Endothelial cell of umbilical vein (primary cell): ENCODE measurements around the gene CHD9NB. TPM values are rescaled to one million over a fixed set of nuclear protein-coding genes. Genes with fewer than 3 reads are reported as not detected.

Experiments used
- BruUV-seq: library from RNA; stranded (reverse); fragments of 400-500 nt; replicated peaks from 2 replicates; lab custom pipeline; 2021; lab: Mats Ljungman, UMichigan
- CTCF ChIA-PET: fragments of 300-600, 350-600 bp; sonication (Branson Sonifier 250); formaldehyde crosslinking; loops from one replicate; lab custom pipeline; 2021; ENCODE audit warnings: antibody characterized with exemption, inconsistent platforms; lab: Charles Lee
- POLR2A ChIA-PET: fragments of 300-600, 350-600 bp; sonication (Branson Sonifier 250); formaldehyde crosslinking; loops from one replicate; lab custom pipeline; 2021; ENCODE audit warnings: antibody characterized with exemption, inconsistent platforms; lab: Charles Lee
- DNase-seq: peaks from one replicate; pipeline ENCODE4 v3.0.0-alpha.2; 2011; ENCODE audit warnings: low read depth, low spot score
- FAIRE-seq: peaks from 2 replicates; lab custom pipeline; 2011; peaks lifted over from hg19 to GRCh38; lab: Jason Lieb, UNC
- H2AFZ ChIP-seq: 2 replicates; pipeline ENCODE4 v1.6.0; 2012; ENCODE audit warnings: low read depth, low read length, control low read depth, inconsistent platforms
- H3K27ac ChIP-seq: 2 replicates; pipeline ENCODE4 v1.5.1; 2011; ENCODE audit warnings: low read depth, mild to moderate bottlenecking, control low read depth, low read length, moderate library complexity; ENCODE audit not compliant: insufficient read depth
- H3K27me3 ChIP-seq, 2 experiments: 2 replicates each; pipeline versions ENCODE4 v1.6.0 to v1.6.1; 2011; ENCODE audit warnings: low read length in 2 of 2, mixed read lengths in 1 of 2; ENCODE audit not compliant: control insufficient read depth in 2 of 2, insufficient read depth in 2 of 2
- H3K36me3 ChIP-seq, 2 experiments: 2 replicates in 1 of 2; 3 replicates in 1 of 2; pipeline ENCODE4 v1.5.1; 2011; ENCODE audit warnings: low read length in 2 of 2, mild to moderate bottlenecking in 1 of 2, moderate library complexity in 1 of 2; ENCODE audit not compliant: control insufficient read depth in 2 of 2, insufficient read depth in 2 of 2; ENCODE audit errors: extremely low read depth in 1 of 2
- H3K4me1 ChIP-seq: 3 replicates; pipeline ENCODE4 v1.5.1; 2011; ENCODE audit warnings: mild to moderate bottlenecking, low read length; ENCODE audit not compliant: control insufficient read depth, insufficient read depth; ENCODE audit errors: extremely low read depth
- H3K4me2 ChIP-seq: 2 replicates; pipeline ENCODE4 v1.6.1; 2011; ENCODE audit warnings: low read length, control low read depth, mixed read lengths; ENCODE audit not compliant: insufficient read depth
- H3K4me3 ChIP-seq, 3 experiments: fragments of 200-600 bp in 1 of 3; sonication (generic), shearing (Covaris generic) in 1 of 3; replicated peaks in 1 of 3; 2 replicates each; pipeline ENCODE4 v1.5.1; 2011 to 2016; ENCODE audit warnings: control low read depth in 3 of 3, low read length in 3 of 3, mild to moderate bottlenecking in 2 of 3, inconsistent platforms in 1 of 3, low read depth in 1 of 3, moderate library complexity in 1 of 3; ENCODE audit not compliant: insufficient read depth in 1 of 3
- H3K79me2 ChIP-seq: 2 replicates; pipeline ENCODE4 v1.6.0; 2012; ENCODE audit warnings: low read length, inconsistent platforms; ENCODE audit not compliant: control insufficient read depth, insufficient read depth
- H3K9ac ChIP-seq: replicated peaks from 2 replicates; pipeline ENCODE3; 2011; ENCODE audit warnings: low read length, control low read depth; ENCODE audit not compliant: insufficient read depth; ENCODE audit errors: extremely low read depth
- H3K9me1 ChIP-seq: replicated peaks from 3 replicates; pipeline ENCODE4 v1.6.0; 2011; ENCODE audit warnings: mild to moderate bottlenecking, low read length; ENCODE audit not compliant: control insufficient read depth, insufficient read depth; ENCODE audit errors: extremely low read depth
- H3K9me3 ChIP-seq: replicated peaks from 2 replicates; pipeline ENCODE4 v1.5.1; 2012; ENCODE audit warnings: low read length, inconsistent platforms; ENCODE audit not compliant: control insufficient read depth, insufficient read depth
- H4K20me1 ChIP-seq: replicated peaks from 2 replicates; pipeline ENCODE3; 2011; ENCODE audit warnings: mild to moderate bottlenecking, low read length; ENCODE audit not compliant: control insufficient read depth, insufficient read depth; ENCODE audit errors: extremely low read depth
- CTCF ChIP-seq, 2 donors: IDR thresholded peaks; 1 replicate in 1 of 2; 2 replicates in 1 of 2; pipeline ENCODE4 v1.5.1; 2011; ENCODE audit warnings: low read length in 2 of 2, mild to moderate bottlenecking in 2 of 2, moderate library complexity in 2 of 2, control low read depth in 1 of 2, inconsistent platforms in 1 of 2, low read depth in 1 of 2; ENCODE audit not compliant: insufficient read depth in 1 of 2; ENCODE audit errors: extremely low read depth in 1 of 2
- EZH2 ChIP-seq: IDR thresholded peaks from 2 replicates; pipeline ENCODE4 v1.6.1; 2012; ENCODE audit warnings: borderline replicate concordance, low read depth, mild to moderate bottlenecking, moderate library complexity, low read length, inconsistent platforms; ENCODE audit not compliant: severe bottlenecking
- FOS ChIP-seq: IDR thresholded peaks from 2 replicates; pipeline ENCODE4 v1.6.1; 2011; ENCODE audit warnings: mild to moderate bottlenecking, low read length, moderate library complexity, borderline replicate concordance; ENCODE audit not compliant: insufficient read depth
- GATA2 ChIP-seq: IDR thresholded peaks from 2 replicates; pipeline ENCODE4 v1.7.0; 2011; ENCODE audit warnings: low read depth, mild to moderate bottlenecking, moderate library complexity, mixed read lengths, low read length; ENCODE audit not compliant: insufficient read length, insufficient read depth
- JUN ChIP-seq: IDR thresholded peaks from 2 replicates; pipeline ENCODE4 v1.6.1; 2011; ENCODE audit warnings: borderline replicate concordance, low read depth; ENCODE audit not compliant: insufficient read length, insufficient read depth
- MAX ChIP-seq: IDR thresholded peaks from 2 replicates; pipeline ENCODE4 v1.6.1; 2011; ENCODE audit not compliant: insufficient read depth, insufficient read length
- MYC ChIP-seq: IDR thresholded peaks from one replicate; pipeline ENCODE4 v1.6.1; 2011; ENCODE audit warnings: mild to moderate bottlenecking, low read depth, low read length
- POLR2A ChIP-seq: IDR thresholded peaks from 2 replicates; pipeline ENCODE4 v1.6.1; 2012; ENCODE audit warnings: low read depth, mild to moderate bottlenecking, control low read depth, low read length
- POLR2AphosphoS5 ChIP-seq: IDR thresholded peaks from 2 replicates; pipeline ENCODE4 v1.6.1; 2012; ENCODE audit warnings: low read depth, mild to moderate bottlenecking, control low read depth, low read length, moderate library complexity; ENCODE audit not compliant: insufficient read depth
- dilution Hi-C: fragments of 300-500 bp; cut with MboI; formaldehyde crosslinking; loops from one replicate; pipeline ENCODE4 v1.15.0; 2019; ENCODE audit warnings: low sequenced_read_pairs; ENCODE audit not compliant: extremely low pct_ligation_motif_present
- intact Hi-C: fragments of 100-400 bp; cut with micrococcal nuclease; formaldehyde crosslinking; loops from one replicate; pipeline ENCODE4 v1.10.0; 2022
- polyA plus RNA-seq, 4 experiments: library from polyadenylated mRNA; depleted of rRNA in 3 of 4; stranded (reverse) in 3 of 4; unstranded in 1 of 4; fragments of >200 nt; gene quantifications; 2 replicates each; pipeline versions ENCODE4 v1.2.1 to v1.2.3, GENCODE V29; 2011 to 2012; ENCODE audit warnings: missing spikeins in 1 of 4
- total RNA-seq: library from RNA; stranded (reverse); gene quantifications from 2 replicates; pipeline ENCODE4 v1.2.3, GENCODE V29; 2021

The CHD9NB gene
- total and polyA plus RNA-seq, 2 donors (not counting 3 experiments of a cell fraction or from before 2014, with no cell fraction given), result 0.44 to 0.66 TPM

GRCh38 chr16:53031323-53031942, 21.3 kb downstream of the CHD9NB start:
- ChIA-PET POLR2A (no interaction called here), CTCF (no interaction called here)
- no peaks in the 10 kb centered on the region for H3K27me3 ChIP-seq
- intact Hi-C loops (no loop called here), dilution Hi-C loops (no loop called here)
- BruUV-seq, result no TSS peak
- no peaks in the 10 kb centered on the region for H3K4me1 ChIP-seq
- no peak overlapping the region for H3K4me3 ChIP-seq
- H4K20me1 ChIP-seq, result no peaks in the 10 kb centered on the region
- no peak overlapping the region for H3K27ac ChIP-seq
- no peak overlapping the region for H3K9ac ChIP-seq
- H3K36me3 ChIP-seq, result no peaks in the 10 kb centered on the region
- H3K9me3 ChIP-seq, result no peaks in the 10 kb centered on the region
- H3K79me2 ChIP-seq, result no peaks in the 10 kb centered on the region
- FAIRE-seq, result no peak
- no peak for TF ChIP-seq FOS
- no peak for TF ChIP-seq JUN
- TF ChIP-seq MAX, result no peak
- no peak for TF ChIP-seq GATA2
- no peak for TF ChIP-seq CTCF (IDR thresholded peaks at IDR 0.05; ENCODE audit: extremely low read depth in 1 of 2, insufficient read depth in 1 of 2, low read depth in 1 of 2, low read length in 2 of 2)
- no peak for TF ChIP-seq MYC
- no peak for TF ChIP-seq POLR2AphosphoS5
- no peak for TF ChIP-seq POLR2A
- no peak for TF ChIP-seq EZH2
- no peak for DNase-seq
- H2AFZ ChIP-seq, result no peak overlapping the region
- H3K4me2 ChIP-seq, result no peak overlapping the region
- H3K9me1 ChIP-seq, result no peaks in the 10 kb centered on the region
